GM12878 (cell line): ENCODE measurements around the gene CHRNA5.

Experiments used
- BMI1 ChIP-seq: fragments of 450-650 bp; IDR thresholded peaks from 2 replicates; pipeline ENCODE4 v1.6.1; 2016; ENCODE audit warnings: mild to moderate bottlenecking, moderate library complexity, borderline replicate concordance
- FOXM1 ChIP-seq: IDR thresholded peaks from 2 replicates; pipeline ENCODE4 v1.6.1; 2012; ENCODE audit warnings: low read depth, mild to moderate bottlenecking, inconsistent platforms, low read length, moderate library complexity
- KAT2A ChIP-seq: conservative IDR thresholded peaks from 2 replicates; pipeline ENCODE4 v1.6.1; 2011; ENCODE audit warnings: low read depth, low read length; ENCODE audit not compliant: control insufficient read depth
- NR2F1 ChIP-seq: fragments of 450-650 bp; conservative IDR thresholded peaks from 2 replicates; pipeline ENCODE4 v1.6.1; 2017; ENCODE audit warnings: mild to moderate bottlenecking
- POLR2A ChIP-seq: IDR thresholded peaks from 2 replicates; pipeline ENCODE4 v1.6.1; 2011; ENCODE audit warnings: low read depth, mild to moderate bottlenecking, low read length
- POLR2AphosphoS5 ChIP-seq: IDR thresholded peaks from 2 replicates; pipeline ENCODE4 v1.6.1; 2011; ENCODE audit warnings: mild to moderate bottlenecking, low read length, inconsistent platforms
- TAF1 ChIP-seq: IDR thresholded peaks from 2 replicates; pipeline ENCODE4 v1.6.1; 2011; ENCODE audit warnings: mild to moderate bottlenecking, low read depth, low read length, borderline replicate concordance
- YY1 ChIP-seq: IDR thresholded peaks from 2 replicates; pipeline ENCODE4 v1.6.1; 2011; ENCODE audit warnings: low read depth, mild to moderate bottlenecking, low read length
- TF ChIP-seq, protein P1 (sequence below): fragments of 450-650 bp; IDR thresholded peaks from 2 replicates; pipeline ENCODE4 v1.6.1; 2016; ENCODE audit warnings: mild to moderate bottlenecking, moderate library complexity, borderline replicate concordance
- TF ChIP-seq, protein P2 (sequence below), 3 experiments: IDR thresholded peaks in 2 of 3; conservative IDR thresholded peaks in 1 of 3; 2 replicates each; pipeline ENCODE4 v1.5.1; 2011; ENCODE audit warnings: low read depth in 3 of 3, low read length in 3 of 3, mild to moderate bottlenecking in 3 of 3, control low read depth in 2 of 3, moderate library complexity in 2 of 3, inconsistent platforms in 1 of 3, mixed read lengths in 1 of 3; ENCODE audit not compliant: control insufficient read depth in 2 of 3, insufficient read depth in 1 of 3; ENCODE audit errors: extremely low read depth in 1 of 3
- TF ChIP-seq, protein P3 (sequence below): IDR thresholded peaks from 2 replicates; pipeline ENCODE4 v1.6.1; 2011; ENCODE audit warnings: mild to moderate bottlenecking, low read depth, low read length, moderate library complexity; ENCODE audit not compliant: insufficient replicate concordance
- TF ChIP-seq, protein P4 (sequence below): IDR thresholded peaks from 2 replicates; pipeline ENCODE4 v1.6.1; 2011; ENCODE audit warnings: borderline replicate concordance, low read depth, mild to moderate bottlenecking, moderate library complexity, low read length; ENCODE audit not compliant: insufficient read depth, poor library complexity, severe bottlenecking

DNA sequence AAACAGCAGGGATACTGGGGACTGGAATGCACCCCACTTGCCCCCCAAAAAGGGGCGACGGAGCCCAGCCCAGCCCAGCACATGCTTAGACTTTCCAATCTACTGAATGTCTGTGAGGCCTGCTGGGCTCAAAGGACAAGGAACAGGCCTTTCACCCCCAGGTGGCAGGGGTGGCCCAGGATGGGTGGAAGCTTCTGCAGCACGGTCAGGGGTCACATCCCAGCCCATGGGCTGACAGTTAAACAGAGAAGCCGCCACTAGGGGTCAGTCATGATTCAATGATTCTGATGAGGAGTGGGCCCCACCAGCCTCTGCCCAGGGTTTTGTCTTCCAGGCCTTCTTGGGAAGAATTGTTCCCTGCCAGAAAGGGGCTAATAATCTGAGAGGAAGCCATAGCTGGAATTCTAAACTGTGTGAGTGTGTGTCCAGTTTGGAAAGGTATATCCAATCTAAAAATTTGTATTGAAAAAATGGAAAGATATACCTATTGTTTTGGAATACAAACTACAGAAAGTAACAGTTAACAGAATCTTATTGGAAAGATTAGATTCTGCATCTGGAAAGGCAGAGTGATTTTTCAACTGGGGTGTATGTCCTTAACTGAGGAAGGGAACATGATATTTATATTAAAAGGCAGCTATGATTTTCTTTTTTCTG, 73.5 kb downstream of the CHRNA5 start:
- TF ChIP-seq POLR2A, result no peak
- TF ChIP-seq FOXM1, result no peak
- TF ChIP-seq KAT2A, result no peak
- TF ChIP-seq YY1, result 0 out of 2 replicates have a peak, but pooled peaks have one; percentile 14
- peak; percentile 34; the same call in 1 of the 2 replicates for TF ChIP-seq NR2F1
- no peak for TF ChIP-seq TAF1
- TF ChIP-seq, protein P1, sequence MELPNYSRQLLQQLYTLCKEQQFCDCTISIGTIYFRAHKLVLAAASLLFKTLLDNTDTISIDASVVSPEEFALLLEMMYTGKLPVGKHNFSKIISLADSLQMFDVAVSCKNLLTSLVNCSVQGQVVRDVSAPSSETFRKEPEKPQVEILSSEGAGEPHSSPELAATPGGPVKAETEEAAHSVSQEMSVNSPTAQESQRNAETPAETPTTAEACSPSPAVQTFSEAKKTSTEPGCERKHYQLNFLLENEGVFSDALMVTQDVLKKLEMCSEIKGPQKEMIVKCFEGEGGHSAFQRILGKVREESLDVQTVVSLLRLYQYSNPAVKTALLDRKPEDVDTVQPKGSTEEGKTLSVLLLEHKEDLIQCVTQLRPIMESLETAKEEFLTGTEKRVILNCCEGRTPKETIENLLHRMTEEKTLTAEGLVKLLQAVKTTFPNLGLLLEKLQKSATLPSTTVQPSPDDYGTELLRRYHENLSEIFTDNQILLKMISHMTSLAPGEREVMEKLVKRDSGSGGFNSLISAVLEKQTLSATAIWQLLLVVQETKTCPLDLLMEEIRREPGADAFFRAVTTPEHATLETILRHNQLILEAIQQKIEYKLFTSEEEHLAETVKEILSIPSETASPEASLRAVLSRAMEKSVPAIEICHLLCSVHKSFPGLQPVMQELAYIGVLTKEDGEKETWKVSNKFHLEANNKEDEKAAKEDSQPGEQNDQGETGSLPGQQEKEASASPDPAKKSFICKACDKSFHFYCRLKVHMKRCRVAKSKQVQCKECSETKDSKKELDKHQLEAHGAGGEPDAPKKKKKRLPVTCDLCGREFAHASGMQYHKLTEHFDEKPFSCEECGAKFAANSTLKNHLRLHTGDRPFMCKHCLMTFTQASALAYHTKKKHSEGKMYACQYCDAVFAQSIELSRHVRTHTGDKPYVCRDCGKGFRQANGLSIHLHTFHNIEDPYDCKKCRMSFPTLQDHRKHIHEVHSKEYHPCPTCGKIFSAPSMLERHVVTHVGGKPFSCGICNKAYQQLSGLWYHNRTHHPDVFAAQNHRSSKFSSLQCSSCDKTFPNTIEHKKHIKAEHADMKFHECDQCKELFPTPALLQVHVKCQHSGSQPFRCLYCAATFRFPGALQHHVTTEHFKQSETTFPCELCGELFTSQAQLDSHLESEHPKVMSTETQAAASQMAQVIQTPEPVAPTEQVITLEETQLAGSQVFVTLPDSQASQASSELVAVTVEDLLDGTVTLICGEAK, result no peak
- TF ChIP-seq, protein P2, sequence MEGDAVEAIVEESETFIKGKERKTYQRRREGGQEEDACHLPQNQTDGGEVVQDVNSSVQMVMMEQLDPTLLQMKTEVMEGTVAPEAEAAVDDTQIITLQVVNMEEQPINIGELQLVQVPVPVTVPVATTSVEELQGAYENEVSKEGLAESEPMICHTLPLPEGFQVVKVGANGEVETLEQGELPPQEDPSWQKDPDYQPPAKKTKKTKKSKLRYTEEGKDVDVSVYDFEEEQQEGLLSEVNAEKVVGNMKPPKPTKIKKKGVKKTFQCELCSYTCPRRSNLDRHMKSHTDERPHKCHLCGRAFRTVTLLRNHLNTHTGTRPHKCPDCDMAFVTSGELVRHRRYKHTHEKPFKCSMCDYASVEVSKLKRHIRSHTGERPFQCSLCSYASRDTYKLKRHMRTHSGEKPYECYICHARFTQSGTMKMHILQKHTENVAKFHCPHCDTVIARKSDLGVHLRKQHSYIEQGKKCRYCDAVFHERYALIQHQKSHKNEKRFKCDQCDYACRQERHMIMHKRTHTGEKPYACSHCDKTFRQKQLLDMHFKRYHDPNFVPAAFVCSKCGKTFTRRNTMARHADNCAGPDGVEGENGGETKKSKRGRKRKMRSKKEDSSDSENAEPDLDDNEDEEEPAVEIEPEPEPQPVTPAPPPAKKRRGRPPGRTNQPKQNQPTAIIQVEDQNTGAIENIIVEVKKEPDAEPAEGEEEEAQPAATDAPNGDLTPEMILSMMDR (IDR thresholded peaks at IDR 0.05 in 2 of 3, conservative IDR thresholded peaks at IDR 0.05 in 1 of 3; ENCODE audit: control insufficient read depth in 2 of 3, extremely low read depth in 1 of 3, insufficient read depth in 1 of 3, low read depth in 3 of 3, low read length in 3 of 3), result peak; percentile 53 to 56 (median 53); a peak in 5 of 6 replicates
- TF ChIP-seq, protein P3, sequence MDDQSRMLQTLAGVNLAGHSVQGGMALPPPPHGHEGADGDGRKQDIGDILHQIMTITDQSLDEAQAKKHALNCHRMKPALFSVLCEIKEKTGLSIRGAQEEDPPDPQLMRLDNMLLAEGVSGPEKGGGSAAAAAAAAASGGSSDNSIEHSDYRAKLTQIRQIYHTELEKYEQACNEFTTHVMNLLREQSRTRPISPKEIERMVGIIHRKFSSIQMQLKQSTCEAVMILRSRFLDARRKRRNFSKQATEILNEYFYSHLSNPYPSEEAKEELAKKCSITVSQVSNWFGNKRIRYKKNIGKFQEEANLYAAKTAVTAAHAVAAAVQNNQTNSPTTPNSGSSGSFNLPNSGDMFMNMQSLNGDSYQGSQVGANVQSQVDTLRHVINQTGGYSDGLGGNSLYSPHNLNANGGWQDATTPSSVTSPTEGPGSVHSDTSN, result no peak
- TF ChIP-seq, protein P4, sequence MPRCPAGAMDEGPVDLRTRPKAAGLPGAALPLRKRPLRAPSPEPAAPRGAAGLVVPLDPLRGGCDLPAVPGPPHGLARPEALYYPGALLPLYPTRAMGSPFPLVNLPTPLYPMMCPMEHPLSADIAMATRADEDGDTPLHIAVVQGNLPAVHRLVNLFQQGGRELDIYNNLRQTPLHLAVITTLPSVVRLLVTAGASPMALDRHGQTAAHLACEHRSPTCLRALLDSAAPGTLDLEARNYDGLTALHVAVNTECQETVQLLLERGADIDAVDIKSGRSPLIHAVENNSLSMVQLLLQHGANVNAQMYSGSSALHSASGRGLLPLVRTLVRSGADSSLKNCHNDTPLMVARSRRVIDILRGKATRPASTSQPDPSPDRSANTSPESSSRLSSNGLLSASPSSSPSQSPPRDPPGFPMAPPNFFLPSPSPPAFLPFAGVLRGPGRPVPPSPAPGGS, result no peak
- TF ChIP-seq POLR2AphosphoS5, result no peak
- TF ChIP-seq BMI1, result no peak
